Colonic mucosa (tissue), 4 donors: ENCODE results near the gene STX16. TPM values are rescaled to one million over a fixed set of nuclear protein-coding genes. Genes with fewer than 3 reads are reported as not detected.

Experiments used
- DNase-seq: peaks from one replicate; pipeline ENCODE4 v3.0.0-alpha.2; 2020
- H3K27ac ChIP-seq: fragments of 200-600 bp; one replicate; pipeline ENCODE4 v1.8.0; 2021
- H3K27me3 ChIP-seq: fragments of 200-600 bp; one replicate; pipeline ENCODE4 v1.8.0; 2021
- H3K36me3 ChIP-seq: fragments of 200-600 bp; one replicate; pipeline ENCODE4 v1.8.0; 2021
- H3K4me1 ChIP-seq: fragments of 200-600 bp; one replicate; pipeline ENCODE4 v1.8.0; 2021; ENCODE audit warnings: mild to moderate bottlenecking
- H3K4me3 ChIP-seq: fragments of 200-600 bp; one replicate; pipeline ENCODE4 v1.8.0; 2021
- H3K9ac ChIP-seq, 2 donors: one replicate each; pipeline ENCODE4 v1.7.0; 2013; ENCODE audit warnings: control low read depth in 2 of 2, low read depth in 2 of 2, low read length in 2 of 2
- H3K9me3 ChIP-seq: fragments of 200-600 bp; one replicate; pipeline ENCODE4 v1.8.0; 2021
- intact Hi-C: fragments of 100-400 bp; cut with DNase I; formaldehyde crosslinking; loops from one replicate; pipeline ENCODE4 v1.14.1; 2022
- total RNA-seq, 2 donors: library from RNA; stranded (reverse); fragmentation: NEBNext Ultra II Directional in 1 of 2; extraction: Animal tissue kit (Norgen Biotek cat#: 25700) in 1 of 2; gene quantifications; one replicate each; pipeline ENCODE4 v1.2.1, GENCODE V29; 2021
- TF ChIP-seq, protein P1 (sequence below): fragments of 200-600 bp; IDR thresholded peaks from one replicate; pipeline ENCODE4 v1.8.0; 2022; ENCODE audit warnings: antibody characterized with exemption, mild to moderate bottlenecking
- donor health status: healthy.
- donor health status: DM: no; HTN: no; CAD: no.
- donor health status: DM: no; HTN: no; CAD: no.

Gene STX16
- total RNA-seq, 2 donors from 2014 or later = 36.3 to 38.3 TPM

DNA sequence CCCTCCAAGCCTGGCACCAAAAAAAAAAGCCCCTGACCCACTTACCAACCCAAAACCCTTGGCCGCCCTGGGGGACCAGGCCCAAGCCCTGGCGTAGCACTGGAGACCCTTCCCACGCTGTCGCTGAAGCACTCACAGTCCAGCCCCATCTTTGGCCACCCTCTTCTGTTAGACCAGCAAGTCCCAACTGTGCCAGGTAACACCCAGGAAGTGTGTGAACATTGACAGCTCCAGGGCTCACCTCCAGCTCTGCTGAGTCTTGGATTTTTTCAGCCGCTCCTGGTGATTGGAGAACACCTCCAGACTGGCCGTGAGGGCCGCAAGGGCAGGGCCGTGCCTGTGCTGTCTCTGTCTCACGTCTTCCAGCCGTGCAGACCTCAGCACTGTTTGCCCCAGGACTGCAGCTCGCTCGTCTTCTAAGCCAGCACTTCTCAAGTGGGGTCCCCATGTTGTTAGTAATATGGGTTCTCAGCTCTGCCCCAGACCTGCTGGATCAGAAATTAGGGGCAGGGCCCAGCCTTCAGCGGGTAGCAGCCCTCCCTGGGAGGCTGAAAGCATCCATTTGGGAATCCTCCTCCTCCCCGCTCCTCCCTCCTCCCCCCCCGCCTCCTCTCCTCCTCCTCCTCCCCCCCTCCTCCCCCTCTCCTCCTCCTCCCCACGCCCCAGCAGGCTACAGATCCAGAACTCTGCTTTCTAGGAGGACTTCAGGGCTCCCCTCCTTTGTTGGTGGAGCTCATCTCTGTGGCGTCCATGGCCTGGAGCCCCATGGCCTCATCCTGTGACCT is 59.6 kb downstream of the STX16 start:
- Histone ChIP-seq H3K27ac (no peak overlapping the region), H3K27me3 (no peaks in the 10 kb centered on the region), H3K9me3 (no peaks in the 10 kb centered on the region), H3K9ac (no peak overlapping the region), H3K4me3 (no peak overlapping the region), H3K4me1 (no peaks in the 10 kb centered on the region), H3K36me3 (no peaks in the 10 kb centered on the region)
- intact Hi-C loops = no loop called here
- peak; percentile 12 for DNase-seq
- TF ChIP-seq, protein P1, sequence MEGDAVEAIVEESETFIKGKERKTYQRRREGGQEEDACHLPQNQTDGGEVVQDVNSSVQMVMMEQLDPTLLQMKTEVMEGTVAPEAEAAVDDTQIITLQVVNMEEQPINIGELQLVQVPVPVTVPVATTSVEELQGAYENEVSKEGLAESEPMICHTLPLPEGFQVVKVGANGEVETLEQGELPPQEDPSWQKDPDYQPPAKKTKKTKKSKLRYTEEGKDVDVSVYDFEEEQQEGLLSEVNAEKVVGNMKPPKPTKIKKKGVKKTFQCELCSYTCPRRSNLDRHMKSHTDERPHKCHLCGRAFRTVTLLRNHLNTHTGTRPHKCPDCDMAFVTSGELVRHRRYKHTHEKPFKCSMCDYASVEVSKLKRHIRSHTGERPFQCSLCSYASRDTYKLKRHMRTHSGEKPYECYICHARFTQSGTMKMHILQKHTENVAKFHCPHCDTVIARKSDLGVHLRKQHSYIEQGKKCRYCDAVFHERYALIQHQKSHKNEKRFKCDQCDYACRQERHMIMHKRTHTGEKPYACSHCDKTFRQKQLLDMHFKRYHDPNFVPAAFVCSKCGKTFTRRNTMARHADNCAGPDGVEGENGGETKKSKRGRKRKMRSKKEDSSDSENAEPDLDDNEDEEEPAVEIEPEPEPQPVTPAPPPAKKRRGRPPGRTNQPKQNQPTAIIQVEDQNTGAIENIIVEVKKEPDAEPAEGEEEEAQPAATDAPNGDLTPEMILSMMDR = no peak

DNA sequence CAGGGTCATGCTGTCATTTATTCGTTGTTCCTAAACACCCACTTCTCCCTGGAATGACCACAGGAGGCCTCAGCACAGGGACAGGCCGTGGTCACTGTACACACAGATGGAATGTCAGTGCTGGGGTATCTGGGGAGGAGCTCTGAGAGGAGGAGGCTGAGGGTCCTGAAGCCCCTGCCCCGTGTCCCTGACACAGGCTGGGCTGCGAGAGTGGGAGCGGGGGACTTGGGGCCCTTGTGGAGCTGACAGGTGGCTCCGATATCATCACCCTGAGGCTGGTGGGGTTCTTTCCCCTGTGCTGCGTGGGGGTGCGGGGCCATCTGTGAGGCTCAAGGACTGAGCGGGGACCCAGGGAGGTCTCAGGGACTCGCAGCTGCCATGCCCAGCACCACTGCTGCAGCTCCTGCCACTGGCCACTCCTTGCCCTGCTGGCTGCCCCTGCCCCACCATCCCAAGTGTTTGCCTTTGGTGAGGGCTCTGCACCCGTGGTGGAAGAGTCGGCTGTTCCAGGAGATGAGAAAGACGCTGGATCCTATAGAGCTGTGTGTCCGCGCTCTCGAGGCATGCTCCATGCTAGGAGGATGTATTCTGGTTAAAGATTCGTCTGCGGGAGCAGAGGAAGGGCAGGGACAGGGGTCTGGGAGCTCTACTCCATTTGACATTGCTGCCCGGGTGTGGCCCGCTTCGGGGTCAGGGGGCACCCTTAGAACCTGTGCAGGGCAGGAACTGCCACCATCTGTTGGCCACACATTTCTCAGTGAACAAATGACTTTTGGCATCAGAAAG is 60.4 kb downstream of the STX16 start:
- no peak overlapping the region for H3K27ac ChIP-seq
- H3K27me3 ChIP-seq = no peaks in the 10 kb centered on the region
- H3K9me3 ChIP-seq = no peaks in the 10 kb centered on the region
- no peaks in the 10 kb centered on the region for H3K36me3 ChIP-seq
- intact Hi-C loops = no loop called here
- H3K9ac ChIP-seq = no peak overlapping the region
- H3K4me1 ChIP-seq = no peaks in the 10 kb centered on the region
- no peak overlapping the region for H3K4me3 ChIP-seq
- TF ChIP-seq, protein P1 = no peak
- DNase-seq = peak; percentile 14

DNA sequence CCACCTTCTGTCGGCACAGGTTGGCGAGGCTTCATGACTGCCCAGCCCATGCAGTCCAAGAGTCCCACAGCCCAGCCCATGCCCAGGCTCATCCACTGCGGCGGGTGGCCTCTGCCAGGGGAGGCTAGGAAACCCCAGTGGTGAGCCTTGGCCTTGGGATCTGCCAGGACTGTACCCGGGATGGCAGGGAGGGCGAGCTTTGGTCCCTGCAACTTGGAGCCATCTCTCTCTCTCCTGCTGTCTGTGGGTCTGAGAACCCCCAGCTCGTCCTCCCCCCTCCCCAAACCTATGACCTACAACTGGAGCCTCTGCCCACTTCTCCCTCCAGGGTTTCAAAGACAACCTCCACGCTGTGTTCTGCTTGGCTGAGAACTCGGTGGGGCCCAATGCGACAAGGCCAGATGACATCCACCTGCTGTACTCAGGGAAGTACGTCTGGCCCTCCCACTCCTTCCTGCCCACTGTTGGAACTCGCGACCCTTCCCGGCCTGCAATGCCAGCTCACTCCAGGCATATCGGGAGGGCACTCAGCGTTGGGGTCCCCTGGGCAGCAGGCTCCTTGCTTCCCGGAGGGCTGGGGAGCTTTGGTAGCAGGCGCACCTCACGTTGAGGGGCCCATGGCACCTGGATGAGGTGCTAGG is 61.2 kb downstream of the STX16 start:
- H3K4me1 ChIP-seq = no peaks in the 10 kb centered on the region
- no peaks in the 10 kb centered on the region for H3K36me3 ChIP-seq
- TF ChIP-seq, protein P1 = no peak
- peak; percentile 13 for DNase-seq
- no peak overlapping the region for H3K27ac ChIP-seq
- intact Hi-C loops = no loop called here
- no peaks in the 10 kb centered on the region for H3K27me3 ChIP-seq
- no peak overlapping the region for H3K4me3 ChIP-seq
- H3K9me3 ChIP-seq = no peaks in the 10 kb centered on the region
- no peak overlapping the region for H3K9ac ChIP-seq

DNA sequence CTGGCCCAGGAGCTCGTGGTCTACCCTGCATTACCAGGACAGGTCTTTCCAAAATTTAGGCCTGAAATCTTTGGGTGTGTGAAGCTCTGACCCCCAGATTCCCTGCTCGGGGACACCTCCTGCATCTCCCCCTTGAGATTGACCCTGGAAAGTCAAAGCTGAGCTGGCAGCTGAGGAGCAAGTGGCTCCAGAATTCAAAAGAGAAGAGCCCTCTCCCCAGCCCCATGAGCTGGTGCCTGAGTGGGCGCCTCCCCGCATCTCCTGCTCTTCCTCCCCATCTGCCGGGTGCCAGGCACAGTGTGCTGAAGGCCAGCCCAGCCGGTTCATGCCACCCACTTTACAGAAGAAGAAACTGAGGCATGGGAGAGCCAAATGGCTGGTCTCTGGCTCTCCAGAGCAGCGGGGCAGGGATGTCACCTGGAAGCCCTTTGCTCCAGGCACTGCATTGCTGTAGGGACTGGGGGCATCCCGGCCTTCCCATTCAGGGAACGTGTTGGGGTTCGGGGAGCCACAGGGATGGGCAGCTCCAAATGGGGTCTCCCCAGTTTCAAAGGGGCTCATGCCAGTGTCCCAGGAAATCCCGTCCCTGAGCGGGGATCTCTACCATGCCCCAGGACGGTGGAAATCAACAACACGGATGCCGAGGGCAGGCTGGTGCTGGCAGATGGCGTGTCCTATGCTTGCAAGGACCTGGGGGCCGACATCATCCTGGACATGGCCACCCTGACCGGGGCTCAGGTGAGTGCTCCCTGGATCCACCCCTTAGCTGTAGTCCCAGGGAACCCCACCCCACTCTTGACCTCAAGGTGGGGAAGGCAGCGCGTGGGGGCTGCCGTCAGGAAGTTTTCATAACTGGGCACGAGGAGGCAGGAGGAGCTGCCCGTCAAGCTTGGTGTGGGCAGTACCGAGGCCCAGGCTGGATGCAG is 62.0 kb downstream of the STX16 start:
- Histone ChIP-seq H3K9ac (no peak overlapping the region), H3K9me3 (no peaks in the 10 kb centered on the region), H3K36me3 (no peaks in the 10 kb centered on the region), H3K27ac (no peak overlapping the region), H3K4me3 (no peak overlapping the region), H3K4me1 (no peaks in the 10 kb centered on the region), H3K27me3 (no peaks in the 10 kb centered on the region)
- intact Hi-C loops = no loop called here
- TF ChIP-seq, protein P1 = no peak
- DNase-seq = peak; percentile 12
